ENCODE results near the gene ALKBH3.

GRCh38 chr11:43837879-43838278, 42.8 kb upstream of the ALKBH3 start:
- TF ChIP-seq CTCF (IDR thresholded peaks at IDR 0.05), result no peak
- TF ChIP-seq POLR2A (IDR thresholded peaks at IDR 0.05), result no peak
